Body of pancreas (tissue), 4 donors: ENCODE data around the gene MGP. TPM values are rescaled to one million over a fixed set of nuclear protein-coding genes. Genes with fewer than 3 reads are reported as not detected.

Experiments used
- ATAC-seq: fragments of 150-250 bp; one replicate; pipeline ENCODE4 v1.9.1; 2016
- DNase-seq, 4 donors: peaks; one replicate each; pipeline ENCODE4 v3.0.0-alpha.2; 2019
- H3K27ac ChIP-seq, 4 donors: fragments of 200-600 bp; sonication (generic); 1 replicate in 3 of 4; 2 replicates in 1 of 4; pipeline versions ENCODE4 v1.5.1 to v1.6.1; 2016 to 2019; ENCODE audit warnings: mild to moderate bottlenecking in 1 of 4, mixed read lengths in 1 of 4, moderate library complexity in 1 of 4
- H3K27me3 ChIP-seq, 2 donors: fragments of 200-600 bp; sonication (generic); one replicate each; pipeline ENCODE4 v1.6.0; 2016; ENCODE audit warnings: mild to moderate bottlenecking in 1 of 2
- H3K36me3 ChIP-seq, 2 donors: fragments of 200-600 bp; sonication (generic); replicated peaks in 1 of 2; 2 replicates each; pipeline ENCODE4 v1.5.1; 2016; ENCODE audit warnings: low read depth in 2 of 2; ENCODE audit not compliant: insufficient read depth in 1 of 2
- H3K4me1 ChIP-seq: fragments of 200-600 bp; sonication (generic); one replicate; pipeline ENCODE4 v1.6.0; 2016
- H3K4me3 ChIP-seq, 2 donors: fragments of 200-600 bp; sonication (generic); 1 replicate in 1 of 2; 2 replicates in 1 of 2; pipeline ENCODE4 v1.5.1; 2016 to 2019
- H3K9me3 ChIP-seq, 3 donors: fragments of 200-600 bp; sonication (generic); 1 replicate in 2 of 3; 2 replicates in 1 of 3; pipeline ENCODE4 v1.5.1; 2016
- POLR2A ChIP-seq, 3 donors: fragments of 450-650 bp; IDR thresholded peaks; one replicate each; pipeline ENCODE4 v1.6.1; 2016; ENCODE audit warnings: antibody characterized with exemption in 3 of 3, mild to moderate bottlenecking in 2 of 3
- WGBS, 2 donors: methylation state at CpG; one replicate each; pipeline ENCODE4 v1.1.5; 2017; 5-methylcytosine and 5-hydroxymethylcytosine counted together
- intact Hi-C: fragments of 100-400 bp; cut with DNase I; formaldehyde crosslinking; loops from one replicate; pipeline ENCODE4 v1.15.1; 2023
- total RNA-seq, 2 donors: library from RNA; depleted of rRNA; stranded (reverse); fragments of >200 nt; gene quantifications; one replicate each; pipeline ENCODE4 v1.1.0, GENCODE V29; 2016
- TF ChIP-seq, protein P1 (sequence below), 7 experiments: fragments of 450-650 bp in 4 of 7; fragments of 200-600 bp in 3 of 7; sonication (generic) in 3 of 7; IDR thresholded peaks; one replicate each; pipeline ENCODE4 v1.5.1; 2016 to 2019; ENCODE audit warnings: antibody characterized with exemption in 7 of 7

Gene MGP
- total RNA-seq, 2 donors from 2014 or later, result 162 to 228 TPM

DNA sequence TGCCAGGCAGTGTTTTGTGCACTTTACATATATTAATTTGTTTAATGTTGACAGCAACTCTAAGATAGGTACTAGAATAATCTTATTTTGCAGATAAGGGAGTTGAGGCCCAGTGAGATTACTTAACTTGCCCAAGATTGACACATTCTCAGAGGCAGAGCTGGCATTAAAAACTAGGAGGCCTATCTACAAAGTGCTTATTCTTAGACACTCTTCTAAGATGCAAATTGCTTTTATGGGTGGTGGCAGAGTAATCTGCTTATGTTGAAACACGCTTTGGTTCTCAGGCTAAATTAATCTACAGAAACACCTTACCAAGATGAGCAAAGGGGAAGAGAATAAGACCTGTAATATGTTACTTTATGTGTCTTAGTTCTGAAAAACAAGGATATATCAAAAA, 7.2 kb downstream of the MGP start:
- Histone ChIP-seq H3K4me1 (no peaks in the 10 kb centered on the region), H3K9me3 (no peaks in the 10 kb centered on the region), H3K4me3 (no peak overlapping the region), H3K27ac (no peak overlapping the region), H3K36me3 (no peaks in the 10 kb centered on the region), H3K27me3 (no peaks in the 10 kb centered on the region)
- 92 to 96% methylated on average over 1 of the region's 1 CpG for WGBS, 2 donors
- no peak for ATAC-seq
- no peak for DNase-seq
- intact Hi-C loops, result no loop called here
- no peak for TF ChIP-seq POLR2A (IDR thresholded peaks at IDR 0.05)
- TF ChIP-seq, protein P1, sequence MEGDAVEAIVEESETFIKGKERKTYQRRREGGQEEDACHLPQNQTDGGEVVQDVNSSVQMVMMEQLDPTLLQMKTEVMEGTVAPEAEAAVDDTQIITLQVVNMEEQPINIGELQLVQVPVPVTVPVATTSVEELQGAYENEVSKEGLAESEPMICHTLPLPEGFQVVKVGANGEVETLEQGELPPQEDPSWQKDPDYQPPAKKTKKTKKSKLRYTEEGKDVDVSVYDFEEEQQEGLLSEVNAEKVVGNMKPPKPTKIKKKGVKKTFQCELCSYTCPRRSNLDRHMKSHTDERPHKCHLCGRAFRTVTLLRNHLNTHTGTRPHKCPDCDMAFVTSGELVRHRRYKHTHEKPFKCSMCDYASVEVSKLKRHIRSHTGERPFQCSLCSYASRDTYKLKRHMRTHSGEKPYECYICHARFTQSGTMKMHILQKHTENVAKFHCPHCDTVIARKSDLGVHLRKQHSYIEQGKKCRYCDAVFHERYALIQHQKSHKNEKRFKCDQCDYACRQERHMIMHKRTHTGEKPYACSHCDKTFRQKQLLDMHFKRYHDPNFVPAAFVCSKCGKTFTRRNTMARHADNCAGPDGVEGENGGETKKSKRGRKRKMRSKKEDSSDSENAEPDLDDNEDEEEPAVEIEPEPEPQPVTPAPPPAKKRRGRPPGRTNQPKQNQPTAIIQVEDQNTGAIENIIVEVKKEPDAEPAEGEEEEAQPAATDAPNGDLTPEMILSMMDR (IDR thresholded peaks at IDR 0.05), result no peak

DNA sequence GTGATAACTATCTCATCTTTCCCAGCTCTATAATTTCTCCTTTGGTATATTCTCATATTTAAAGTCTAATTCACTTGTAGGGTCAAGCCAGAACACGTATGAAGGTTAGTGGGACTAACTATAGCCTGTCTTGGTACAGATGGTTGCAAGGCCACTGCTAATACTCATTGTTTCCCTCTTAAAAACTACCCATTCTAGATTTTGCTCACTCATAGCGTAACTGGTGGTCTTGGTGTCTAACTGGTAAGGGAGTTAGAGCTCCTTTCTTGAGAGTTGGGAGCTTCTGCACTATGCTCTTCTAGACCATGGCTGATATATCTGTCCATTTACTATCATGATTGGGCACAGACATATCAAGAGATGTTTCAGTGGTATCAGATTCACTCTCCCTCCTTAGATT, 8.8 kb downstream of the MGP start:
- Histone ChIP-seq H3K27me3 (no peaks in the 10 kb centered on the region), H3K36me3 (no peaks in the 10 kb centered on the region), H3K4me3 (no peak overlapping the region), H3K9me3 (no peaks in the 10 kb centered on the region), H3K27ac (no peak overlapping the region), H3K4me1 (no peaks in the 10 kb centered on the region)
- no peak for TF ChIP-seq POLR2A (IDR thresholded peaks at IDR 0.05)
- TF ChIP-seq, protein P1 (IDR thresholded peaks at IDR 0.05), result no peak
- ATAC-seq (no peak), DNase-seq (no peak)
- WGBS, 2 donors, result 33 to 45% methylated on average over 2 of the region's 2 CpGs
- intact Hi-C loops, result no loop called here

- WGBS, 2 donors, result 55 to 58% methylated on average over 3 of the region's 3 CpGs
- intact Hi-C loops, result no loop called here
- H3K27me3 ChIP-seq, result no peaks in the 10 kb centered on the region
Observed at GRCh38 chr12:14874882-14875281, 10.8 kb downstream of the MGP start.

DNA sequence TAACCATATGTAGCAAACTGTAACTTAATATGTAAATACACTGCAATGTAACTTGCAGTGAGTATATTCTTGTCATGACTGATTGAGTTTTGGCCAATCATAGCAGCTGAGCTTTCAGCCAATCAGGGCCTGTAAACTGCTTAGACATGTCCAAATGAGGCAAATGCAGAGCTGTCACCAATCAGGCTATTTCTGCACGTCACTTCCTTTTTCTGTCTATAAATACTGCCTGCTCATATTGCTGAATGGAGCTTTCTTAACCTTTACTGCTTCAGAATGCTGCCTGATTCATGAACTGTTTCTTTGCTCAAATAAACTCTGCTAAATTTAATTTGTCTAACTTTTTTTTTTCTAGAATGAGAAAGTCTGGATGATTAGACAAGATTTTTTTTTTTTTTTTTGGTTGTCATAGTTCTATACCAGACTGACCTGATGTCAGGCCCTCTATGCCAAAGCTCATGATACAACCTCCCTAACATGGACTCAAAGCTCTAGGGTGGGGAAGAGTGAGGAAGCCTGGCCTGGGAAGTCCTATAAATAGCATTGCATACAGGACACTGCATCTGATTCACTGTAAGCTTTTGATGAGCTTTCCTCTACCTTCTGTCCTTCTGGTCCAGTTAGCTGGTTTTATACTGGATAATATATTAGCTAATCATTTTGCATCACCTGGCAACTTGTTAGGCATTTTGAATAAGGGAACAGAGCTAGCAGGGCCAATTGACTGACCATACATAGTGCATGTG, 12.0 kb downstream of the MGP start:
- intact Hi-C loops, result no loop called here
- 61 to 63% methylated on average over 1 of the region's 1 CpG for WGBS, 2 donors

More at GRCh38 chr12:14874882-14875281, 10.8 kb downstream of the MGP start:
- H3K9me3 ChIP-seq, result no peaks in the 10 kb centered on the region
- H3K36me3 ChIP-seq, result no peaks in the 10 kb centered on the region
- ATAC-seq (no peak), DNase-seq (no peak)
- H3K27ac ChIP-seq, result no peak overlapping the region
- TF ChIP-seq, protein P1 (IDR thresholded peaks at IDR 0.05), result no peak
- no peaks in the 10 kb centered on the region for H3K4me1 ChIP-seq
- no peak overlapping the region for H3K4me3 ChIP-seq

More for the DNA sequence above, 12.0 kb downstream of the MGP start:
- no peak overlapping the region for H3K4me3 ChIP-seq
- no peak for TF ChIP-seq POLR2A (IDR thresholded peaks at IDR 0.05)
- TF ChIP-seq, protein P1 (IDR thresholded peaks at IDR 0.05), result no peak
- H3K9me3 ChIP-seq, result no peaks in the 10 kb centered on the region
- ATAC-seq, result no peak
- no peaks in the 10 kb centered on the region for H3K27me3 ChIP-seq
- H3K4me1 ChIP-seq, result no peaks in the 10 kb centered on the region
- no peak for DNase-seq
- H3K36me3 ChIP-seq, result no peaks in the 10 kb centered on the region
- H3K27ac ChIP-seq, result no peak overlapping the region
